HG03558 (cell line): Measurements from ENCODE around the gene ELOVL1.
"Not testable (repeated sequence)": the region's sequence is repeated elsewhere in the genome, so short reads cannot be mapped to it uniquely, and the experiment has no call there.

ENCODE experiments used
- ATAC-seq: cut with Tn5 transposase; IDR thresholded peaks from one replicate; pipeline ENCODE4 v1.9.1; 2021; ENCODE audit warnings: moderate number of reproducible peaks; ENCODE audit not compliant: unreplicated experiment; ENCODE audit errors: extremely low read depth

The ELOVL1 gene

DNA sequence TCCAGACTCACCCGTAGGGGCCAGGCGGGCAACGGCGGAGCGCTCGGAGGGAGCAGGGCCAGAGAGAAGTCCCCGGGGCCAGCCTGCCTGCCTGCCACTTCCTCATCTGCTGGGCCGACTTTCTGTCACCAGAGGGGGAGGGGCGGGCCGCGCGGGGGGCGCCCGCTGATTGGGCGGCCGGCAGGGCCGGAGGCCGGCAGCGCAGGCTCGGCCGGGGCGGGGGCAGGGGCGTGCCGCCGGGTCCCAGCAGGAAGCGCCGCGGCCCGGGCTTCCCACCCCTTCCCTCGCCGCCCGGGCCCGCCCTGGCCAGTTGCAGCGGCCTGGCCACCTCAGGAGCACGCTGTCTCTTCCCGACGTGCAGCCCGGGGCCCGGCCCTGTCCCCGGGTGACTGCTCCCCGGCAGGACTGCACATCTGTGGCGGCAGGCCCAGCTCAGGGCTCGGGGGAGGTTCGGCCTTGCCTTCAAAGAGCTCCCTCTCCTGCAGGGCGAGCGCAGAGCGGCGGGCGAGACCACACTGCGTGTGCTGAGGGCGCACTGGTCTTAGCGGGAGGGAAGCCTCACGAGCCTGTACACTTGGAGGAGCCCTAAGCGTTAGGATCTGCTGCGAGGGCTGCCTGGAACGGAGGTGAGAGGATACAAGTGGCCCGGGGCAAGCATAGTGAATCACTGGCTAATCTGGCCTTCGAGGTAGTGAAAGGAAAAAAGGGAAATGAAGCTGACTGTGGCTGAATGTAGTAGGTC is at the start of gene ELOVL1:
Gene ELOVL1 (minus strand): TSS at position 108 of the 742 bp plus-strand sequence. CDS start 2,402 bp downstream, outside the sequence.
- no peak for ATAC-seq

DNA sequence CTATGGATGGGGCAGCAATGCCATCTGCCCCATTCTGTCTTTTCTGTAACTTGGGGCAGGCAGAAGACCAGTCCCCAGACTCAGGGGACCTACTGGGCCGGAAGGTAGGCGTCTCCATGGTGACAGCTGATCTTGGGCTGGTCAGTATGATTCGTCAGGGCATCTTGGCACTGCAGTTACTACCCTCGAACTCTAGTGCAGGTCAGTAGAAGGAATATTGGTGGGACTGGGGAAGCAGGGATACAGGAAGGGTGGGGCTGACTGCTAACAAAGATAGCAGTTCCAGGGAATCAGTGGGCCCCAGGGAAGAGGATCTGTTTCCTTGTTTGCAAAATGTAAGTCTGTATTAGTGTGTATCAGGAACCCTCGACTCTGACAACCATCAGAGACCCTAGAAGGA is 48.1 kb upstream of the ELOVL1 start:
- no peak for ATAC-seq

DNA sequence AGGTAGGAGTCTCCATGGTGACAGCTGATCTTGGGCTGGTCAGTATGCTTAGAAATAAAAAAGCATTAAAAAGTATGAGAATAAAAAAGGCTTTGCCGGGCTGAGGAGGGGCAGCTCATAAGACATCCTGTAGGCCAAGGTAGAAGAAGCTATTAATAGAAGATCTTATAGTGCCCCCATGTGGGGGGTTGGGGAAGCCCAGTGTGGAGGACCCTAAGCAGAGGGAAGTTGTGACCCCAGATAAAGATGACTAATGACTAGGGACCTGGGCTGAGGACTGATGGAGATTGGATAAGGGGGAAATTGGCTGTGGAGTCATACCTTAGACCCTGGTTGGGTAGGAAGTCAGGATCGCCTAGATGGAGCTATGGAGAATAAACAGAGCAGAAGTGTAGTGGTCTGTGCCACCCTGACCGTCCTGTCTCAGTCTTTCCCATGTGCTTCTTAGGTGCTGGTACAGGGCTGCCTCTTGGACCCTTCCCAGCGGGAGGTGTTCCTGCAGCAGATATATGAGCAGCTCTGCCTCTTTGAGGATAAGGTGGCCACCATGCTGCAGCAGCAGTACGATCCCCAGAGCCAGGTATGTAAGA is 46.9 kb upstream of the ELOVL1 start:
- no peak for ATAC-seq

GRCh38 chr1:43413426-43413825 is 45.6 kb upstream of the ELOVL1 start:
- not testable (repeated sequence) for ATAC-seq

DNA sequence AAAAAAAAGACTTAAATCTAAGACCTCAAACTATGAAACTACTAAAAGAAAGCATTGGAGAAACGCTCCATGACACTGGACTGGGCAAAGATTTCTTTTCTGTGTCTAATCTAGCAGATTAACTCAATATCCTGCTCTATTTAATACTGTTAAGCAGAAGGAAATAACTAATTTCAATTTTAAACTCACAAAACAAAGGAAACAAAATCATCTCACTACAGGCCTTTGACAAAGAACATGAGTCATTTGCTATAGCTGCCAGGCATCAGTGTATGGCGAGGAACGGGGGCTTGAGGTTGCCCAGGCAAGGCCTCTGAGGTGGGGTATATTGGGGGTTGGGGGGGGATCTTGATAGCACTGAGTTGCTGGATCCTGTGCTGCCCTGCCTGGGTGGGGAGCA is 42.8 kb upstream of the ELOVL1 start:
- ATAC-seq = no peak

DNA sequence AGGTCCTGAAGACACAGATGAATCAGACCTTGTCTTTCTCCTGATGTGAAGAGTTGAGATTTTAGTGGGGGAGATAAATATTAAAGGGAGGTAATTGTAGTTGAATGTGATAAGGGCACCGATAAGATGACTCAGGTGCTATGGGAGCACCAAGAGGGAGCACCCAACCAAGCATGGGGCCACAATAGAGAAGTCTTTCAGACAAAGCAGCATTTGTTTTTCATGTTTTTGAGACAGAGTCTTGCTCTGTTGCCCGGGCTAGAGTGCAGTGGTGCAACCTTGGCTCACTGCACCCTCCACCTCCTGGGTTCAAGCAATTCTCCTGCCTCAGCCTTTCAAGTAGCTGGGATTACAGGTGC is 38.0 kb upstream of the ELOVL1 start:
- ATAC-seq = no peak

GRCh38 chr1:43405219-43405875 is 37.5 kb upstream of the ELOVL1 start:
- no peak for ATAC-seq

DNA sequence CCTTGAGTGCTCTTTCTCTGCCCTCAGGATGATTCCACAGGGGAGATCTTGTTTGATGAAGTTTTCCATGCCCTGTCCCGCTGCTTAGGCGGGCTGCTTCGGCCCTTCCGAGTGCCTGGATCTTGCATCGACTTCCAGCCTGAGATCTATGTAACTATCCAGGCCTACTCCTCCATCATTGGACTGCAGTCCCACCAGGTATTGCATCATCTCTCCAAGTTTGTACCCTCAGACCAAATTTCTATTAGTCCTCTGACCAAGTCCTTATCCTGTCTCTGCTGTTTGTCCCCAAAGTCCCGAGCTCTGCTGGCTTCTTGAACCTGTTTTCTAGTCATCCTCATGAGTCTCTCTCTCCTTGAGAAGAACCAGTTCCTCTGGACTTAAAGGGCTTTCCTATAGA is 36.5 kb upstream of the ELOVL1 start:
- ATAC-seq = no peak

- ATAC-seq = no peak
Observed at GRCh38 chr1:43402089-43402865, 34.5 kb upstream of the ELOVL1 start.

DNA sequence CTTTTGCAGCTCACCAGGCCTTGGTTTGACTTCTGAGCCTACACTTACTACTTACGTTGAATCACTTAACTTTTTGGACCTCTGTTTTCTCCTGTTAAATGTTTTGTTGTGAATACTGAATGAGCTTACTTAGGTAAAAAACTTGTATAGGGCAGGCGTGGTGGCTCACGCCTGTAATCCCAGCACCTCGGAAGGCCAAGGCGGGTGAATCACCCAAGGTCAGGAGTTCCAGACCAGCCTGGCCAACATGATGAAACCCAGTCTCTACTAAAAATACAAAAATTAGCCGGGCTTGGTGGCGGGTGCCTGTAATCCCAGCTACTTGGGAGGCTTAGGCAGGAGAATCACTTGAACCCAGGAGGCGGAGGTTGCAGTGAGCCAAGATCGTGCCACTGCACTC is 32.6 kb upstream of the ELOVL1 start:
- not testable (repeated sequence) for ATAC-seq

DNA sequence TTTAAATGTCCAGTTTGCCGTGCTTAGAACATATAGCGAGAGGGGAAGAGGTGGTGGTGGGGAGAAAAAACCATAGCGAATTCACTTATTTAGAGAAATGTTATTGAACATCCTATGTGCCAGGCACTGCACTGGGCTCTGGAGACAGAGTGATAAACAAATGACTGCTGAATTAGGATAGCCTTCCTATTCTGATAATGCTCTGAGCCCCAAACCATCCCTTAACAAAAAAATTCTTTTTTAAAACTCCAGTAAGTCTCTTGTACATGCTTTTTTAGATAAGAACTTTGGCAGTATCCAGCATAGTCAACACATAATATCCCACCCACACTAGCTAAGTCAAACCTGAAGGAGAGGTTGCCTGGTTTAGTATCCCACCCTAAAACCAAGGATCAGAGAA is 30.4 kb upstream of the ELOVL1 start:
- no peak for ATAC-seq

DNA sequence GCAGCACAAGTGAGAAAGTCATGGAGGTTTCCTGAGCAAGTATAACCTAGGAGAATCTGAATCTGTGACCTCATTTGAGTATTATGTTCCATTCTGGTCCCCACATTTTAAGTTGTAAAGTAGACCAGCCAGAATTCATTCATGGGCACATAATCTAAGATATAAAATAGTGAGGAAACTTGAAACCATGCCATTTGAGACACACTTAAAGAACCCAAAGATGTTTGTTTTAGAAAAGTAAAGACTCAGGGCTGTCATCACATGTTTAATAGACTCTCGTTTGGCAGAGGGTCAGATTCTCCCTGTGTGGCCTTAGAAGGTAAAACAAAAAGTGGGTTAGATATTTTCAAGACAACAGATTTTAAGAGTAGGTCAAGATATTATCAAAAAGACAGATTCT is 28.2 kb upstream of the ELOVL1 start:
- no peak for ATAC-seq

GRCh38 chr1:43395523-43395922 is 27.7 kb upstream of the ELOVL1 start:
- no peak for ATAC-seq

GRCh38 chr1:43392702-43393101 is 24.9 kb upstream of the ELOVL1 start:
- ATAC-seq = no peak

- ATAC-seq = peak; percentile 66
Observed at GRCh38 chr1:43389326-43390313, 21.8 kb upstream of the ELOVL1 start, which contains the start of the genes MED8 and SZT2. MED8 (minus strand) TSS chr1:43389800; CDS start chr1:43389764, 36 bp downstream. SZT2 (plus strand) TSS chr1:43389899; CDS start chr1:43389969, 70 bp downstream.

DNA sequence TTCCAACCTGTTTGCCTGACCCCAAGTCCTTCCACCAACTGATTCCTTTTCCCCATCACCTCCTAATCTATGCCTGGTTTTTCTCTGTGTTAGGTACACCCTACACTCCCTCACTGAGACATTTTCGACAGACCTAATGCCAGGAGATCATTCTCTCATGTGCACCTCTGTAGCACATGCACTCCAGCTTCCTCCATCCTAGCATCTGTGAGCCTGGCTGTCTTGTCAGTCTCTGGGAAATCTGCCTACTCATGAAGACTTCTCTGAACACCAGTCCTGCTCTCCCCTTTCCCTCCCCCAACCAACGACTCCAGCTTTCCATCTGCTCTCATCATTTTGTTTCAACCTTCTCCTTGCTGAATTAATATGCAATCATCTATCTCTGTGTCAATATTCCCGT is 20.8 kb upstream of the ELOVL1 start:
- ATAC-seq = no peak

GRCh38 chr1:43387976-43388599 is 20.3 kb upstream of the ELOVL1 start:
- ATAC-seq = no peak

- ATAC-seq = no peak
Observed at GRCh38 chr1:43386676-43387075, 18.9 kb upstream of the ELOVL1 start.

GRCh38 chr1:43383449-43383848 is 15.6 kb upstream of the ELOVL1 start:
- ATAC-seq = no peak
